Naive thymus-derived CD8-positive, alpha-beta T cell (primary cell): ENCODE results near the gene JAK1. TPM values are rescaled to one million over a fixed set of nuclear protein-coding genes. Genes with fewer than 3 reads are reported as not detected.

ENCODE experiments used
- ATAC-seq, 2 donors: fragments of 150-1000 bp; cut with Tn5 transposase in 1 of 2; sonication (Bioruptor Pico), chemical (Tn5 transposase) in 1 of 2; 1 replicate in 1 of 2; 2 replicates in 1 of 2; pipeline ENCODE4 v1.10.0; 2021; ENCODE audit warnings: mild to moderate bottlenecking in 2 of 2, moderate library complexity in 2 of 2
- POLR2A ChIA-PET: fragments of 350-600 bp; sonication (Branson Sonifier 250); formaldehyde crosslinking; loops from one replicate; lab custom pipeline; 2021; ENCODE audit warnings: antibody characterized with exemption; lab: Charles Lee
- DNase-seq, 10 donors: peaks; one replicate each; pipeline versions ENCODE4 v3.0.0 to v3.0.0-alpha.2; 2020 to 2022
- H3K27ac Mint-ChIP-seq, 10 donors: one replicate each; pipeline ENCODE4 v1.8.0; 2020 to 2022; ENCODE audit warnings: mild to moderate bottlenecking in 10 of 10, mixed read lengths in 10 of 10, moderate library complexity in 4 of 10, inconsistent platforms in 1 of 10
- H3K27me3 Mint-ChIP-seq, 5 donors: one replicate each; pipeline ENCODE4 v1.8.0; 2021 to 2022; ENCODE audit warnings: mixed read lengths in 5 of 5
- H3K36me3 Mint-ChIP-seq, 3 donors: one replicate each; pipeline ENCODE4 v1.8.0; 2020 to 2022; ENCODE audit warnings: mixed read lengths in 3 of 3, mild to moderate bottlenecking in 2 of 3, inconsistent platforms in 1 of 3
- H3K4me1 Mint-ChIP-seq, 4 donors: one replicate each; pipeline ENCODE4 v1.8.0; 2021 to 2022; ENCODE audit warnings: mixed read lengths in 4 of 4
- H3K4me3 Mint-ChIP-seq, 10 donors: one replicate each; pipeline ENCODE4 v1.8.0; 2020 to 2022; ENCODE audit warnings: mild to moderate bottlenecking in 10 of 10, mixed read lengths in 10 of 10, moderate library complexity in 6 of 10, inconsistent platforms in 1 of 10
- H3K9me3 Mint-ChIP-seq, 9 donors: one replicate each; pipeline ENCODE4 v1.8.0; 2020 to 2022; ENCODE audit warnings: mixed read lengths in 9 of 9, mild to moderate bottlenecking in 3 of 9, inconsistent platforms in 1 of 9, moderate library complexity in 1 of 9
- polyA plus RNA-seq, 3 donors: library from polyadenylated mRNA; unstranded; fragments of 300-500 nt; fragmentation: Illumina TruSeq; gene quantifications; one replicate each; pipeline ENCODE4 v1.2.3, GENCODE V29; 2021
- total RNA-seq, 8 experiments: library from RNA in 2 of 8; stranded (reverse) in 2 of 8; gene quantifications; one replicate each; pipeline ENCODE4 v1.2.3 and lab custom pipeline; 2021 to 2026

The JAK1 gene
- total and polyA plus RNA-seq, 5 experiments from 2014 or later = 162 to 361 (median 244) TPM

- H3K36me3 Mint-ChIP-seq = peaks cover 0 to 3% (median 0%) of the 10 kb centered on the region in 3 donors
- no peaks in the 10 kb centered on the region for H3K27me3 Mint-ChIP-seq
- ATAC-seq (no peak), DNase-seq (no peak)
- peak overlapping the region; percentile 12 to 88 (median 72) for H3K4me3 Mint-ChIP-seq
- H3K4me1 Mint-ChIP-seq = peaks cover 33 to 73% (median 58%) of the 10 kb centered on the region in 4 donors
- peak overlapping the region in 9 of 10 donors; percentile 7 to 86 (median 47) for H3K27ac Mint-ChIP-seq
- POLR2A ChIA-PET = interaction anchor here (1.0 kb wide), 1 partner anchor 11 kb away, joined by 3 read pairs; no protein-coding TSS in a partner anchor
- no peaks in the 10 kb centered on the region for H3K9me3 Mint-ChIP-seq
Observed at GRCh38 chr1:64959986-64960385, 6.4 kb downstream of the JAK1 start.

DNA sequence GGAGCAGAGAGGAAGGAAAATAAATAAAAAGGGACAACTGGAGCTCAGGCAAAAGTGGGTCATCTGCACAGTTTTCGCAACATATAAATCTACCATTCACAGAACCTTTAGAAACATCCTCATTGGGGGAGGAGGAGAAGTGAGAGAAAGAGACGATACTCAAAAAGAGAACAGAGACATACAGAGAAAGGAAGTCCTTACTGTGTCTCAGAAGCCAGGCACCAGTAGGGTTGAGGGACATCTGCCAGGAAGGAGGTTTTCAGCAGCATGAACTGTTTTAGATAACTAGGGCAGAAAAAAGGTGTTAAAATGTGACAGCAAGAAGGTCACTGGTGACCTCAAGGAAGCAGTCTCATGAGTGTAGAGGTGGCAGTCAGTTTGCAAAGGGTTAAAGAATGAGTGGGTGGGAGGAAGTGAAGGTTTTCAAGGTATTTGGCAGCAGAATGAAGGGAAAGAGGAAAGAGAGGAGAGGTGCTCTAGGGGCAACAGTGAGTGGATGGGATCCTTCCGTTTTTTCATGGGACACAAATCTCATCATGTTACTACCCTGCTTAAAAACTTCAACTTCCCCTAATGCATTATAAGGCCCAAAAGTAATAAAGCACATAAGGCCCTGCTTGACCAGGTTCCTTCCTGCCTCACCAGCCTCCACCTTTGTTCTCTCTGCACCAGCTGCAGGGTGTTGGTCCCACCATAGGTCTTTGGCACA is 9.5 kb downstream of the JAK1 start:
- ATAC-seq (peak; percentile 50 to 56), DNase-seq (peak in 1 of 10 donors; percentile 5)
- peaks cover 29 to 58% (median 51%) of the 10 kb centered on the region in 4 donors for H3K4me1 Mint-ChIP-seq
- no peaks in the 10 kb centered on the region for H3K9me3 Mint-ChIP-seq
- H3K27ac Mint-ChIP-seq = no peak overlapping the region
- POLR2A ChIA-PET = interaction anchor here (1.3 kb wide), 1 partner anchor 10 kb away, joined by 4 read pairs; the partner anchor contains the start of gene JAK1
- no peak overlapping the region for H3K4me3 Mint-ChIP-seq
- peaks cover 0 to 6% (median 0%) of the 10 kb centered on the region in 3 donors for H3K36me3 Mint-ChIP-seq
- H3K27me3 Mint-ChIP-seq = no peaks in the 10 kb centered on the region

DNA sequence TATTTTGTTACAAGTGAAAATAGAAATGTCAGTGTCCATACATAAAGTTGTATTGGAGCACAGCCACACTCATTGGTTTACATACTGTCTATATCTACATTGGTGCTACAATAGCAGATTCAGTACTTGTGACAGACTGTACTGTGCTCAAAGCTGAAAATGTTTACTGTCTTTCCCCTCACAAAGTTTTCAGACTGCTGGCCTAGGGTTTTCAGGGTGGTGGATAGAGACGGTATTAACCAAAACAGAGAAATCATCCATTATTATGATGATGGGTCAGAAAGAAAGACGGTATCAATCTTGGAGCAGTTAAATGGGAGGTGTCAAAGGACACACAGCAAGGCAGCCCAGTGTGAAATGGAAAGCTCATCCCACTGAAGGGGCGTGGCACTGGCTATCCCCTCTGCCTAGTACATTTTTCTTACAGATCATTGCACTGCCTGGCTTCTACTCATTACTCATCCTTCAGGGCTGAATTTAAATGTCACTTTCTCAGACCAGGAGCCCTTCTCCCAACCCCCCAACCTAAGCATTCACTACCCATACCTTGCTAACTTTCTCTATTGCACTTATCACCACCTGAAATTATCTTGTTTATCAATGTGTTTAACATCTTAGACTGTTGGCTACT is 10.2 kb downstream of the JAK1 start:
- no peak for DNase-seq
- Mint-ChIP-seq H3K4me3 (no peak overlapping the region), H3K4me1 (peaks cover 23 to 55% (median 50%) of the 10 kb centered on the region in 4 donors), H3K36me3 (peaks cover 0 to 3% (median 0%) of the 10 kb centered on the region in 3 donors), H3K9me3 (no peaks in the 10 kb centered on the region), H3K27me3 (no peaks in the 10 kb centered on the region), H3K27ac (no peak overlapping the region)
- no peak for ATAC-seq
- POLR2A ChIA-PET = interaction anchor here (0.6 to 4.3 kb wide), 3 partner anchors 10 to 68 kb away, joined by 4 to 20 read pairs (median 4); partner anchors contain the start of gene JAK1

DNA sequence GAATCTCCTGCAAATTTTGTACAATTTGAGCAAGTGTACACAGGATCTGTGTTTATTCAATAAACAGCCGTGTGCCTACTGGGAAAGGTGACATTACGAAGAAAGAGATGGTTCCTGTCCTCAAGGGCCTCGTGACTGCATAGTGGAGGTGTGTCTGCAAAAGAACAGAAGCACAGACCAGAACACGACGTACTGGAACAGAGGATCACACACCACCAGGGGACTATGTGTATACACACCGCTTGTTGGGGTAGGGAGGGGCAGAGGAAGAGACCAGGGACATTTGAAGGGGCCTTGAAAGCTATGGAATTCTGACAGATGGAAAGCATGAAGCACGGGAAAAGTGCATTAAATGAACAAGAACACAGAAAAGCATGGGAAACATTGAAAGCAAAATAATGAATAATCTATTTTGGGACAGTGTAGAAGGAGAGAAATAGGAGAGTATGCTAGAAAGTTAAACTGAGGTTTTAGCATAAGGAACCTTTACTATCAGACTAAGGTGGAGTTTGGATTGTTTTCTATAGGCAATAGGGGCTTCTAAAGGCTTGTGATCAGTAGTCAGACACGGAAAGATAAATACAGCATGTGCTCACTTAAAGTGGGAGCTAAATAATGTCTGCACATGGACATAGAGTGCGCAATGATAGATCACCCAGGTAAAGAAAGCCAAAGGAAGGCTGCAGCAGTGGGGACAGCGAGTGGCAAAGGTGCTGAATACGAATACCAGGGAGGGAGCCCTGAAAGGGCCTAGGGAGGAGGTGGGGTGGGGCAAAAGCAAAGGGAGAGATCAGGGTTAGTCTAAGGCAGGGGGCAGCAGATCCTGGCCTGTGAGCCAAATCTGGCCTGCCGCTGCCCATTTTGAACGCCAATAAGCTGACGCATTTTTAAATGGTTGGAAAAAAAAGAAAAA is 11.0 kb downstream of the JAK1 start:
- H3K27me3 Mint-ChIP-seq = no peaks in the 10 kb centered on the region
- DNase-seq = peak in 1 of 10 donors; percentile 36
- POLR2A ChIA-PET = interaction anchor here (0.6 to 4.3 kb wide), 2 partner anchors 11 to 69 kb away, joined by 4 to 20 read pairs; partner anchors contain the start of gene JAK1

DNA sequence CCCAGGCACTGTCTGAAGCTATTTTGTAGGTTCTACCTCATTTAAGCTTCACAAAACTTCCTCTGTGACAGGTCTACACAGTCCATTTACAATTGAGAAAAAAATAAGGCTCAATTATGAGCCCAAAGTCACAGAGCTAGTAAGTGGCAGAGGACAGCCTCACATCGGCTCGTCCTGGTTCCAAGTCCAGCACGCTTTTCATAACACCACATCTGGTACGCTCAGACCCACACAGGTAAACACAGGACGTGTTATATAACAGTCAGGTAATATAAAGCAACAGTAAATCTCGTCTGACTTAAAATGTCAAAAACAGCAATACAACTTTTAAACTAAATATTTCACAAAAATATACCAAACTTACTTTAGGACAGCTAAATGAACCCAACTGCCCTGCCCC is 13.1 kb downstream of the JAK1 start:
- H3K4me3 Mint-ChIP-seq = peak overlapping the region in 6 of 10 donors; percentile 11 to 67 (median 26)
- H3K9me3 Mint-ChIP-seq = no peaks in the 10 kb centered on the region
- no peak for ATAC-seq
- no peak for DNase-seq
- peaks cover 0 to 3% (median 0%) of the 10 kb centered on the region in 3 donors for H3K36me3 Mint-ChIP-seq
- peaks cover 28 to 56% (median 50%) of the 10 kb centered on the region in 4 donors for H3K4me1 Mint-ChIP-seq
- no peaks in the 10 kb centered on the region for H3K27me3 Mint-ChIP-seq
- POLR2A ChIA-PET = interaction anchor here (1.0 to 4.3 kb wide), 3 partner anchors 9 to 13 kb away, joined by 3 to 20 read pairs (median 4); partner anchors contain the start of gene JAK1
- peak overlapping the region in 7 of 10 donors; percentile 26 to 84 (median 40) for H3K27ac Mint-ChIP-seq

More for the DNA sequence above, 11.0 kb downstream of the JAK1 start:
- H3K9me3 Mint-ChIP-seq = no peaks in the 10 kb centered on the region
- H3K4me1 Mint-ChIP-seq = peaks cover 22 to 55% (median 50%) of the 10 kb centered on the region in 4 donors
- no peak overlapping the region for H3K27ac Mint-ChIP-seq
- H3K36me3 Mint-ChIP-seq = peaks cover 0 to 3% (median 0%) of the 10 kb centered on the region in 3 donors
- peak; percentile 36 to 74 for ATAC-seq
- H3K4me3 Mint-ChIP-seq = no peak overlapping the region

DNA sequence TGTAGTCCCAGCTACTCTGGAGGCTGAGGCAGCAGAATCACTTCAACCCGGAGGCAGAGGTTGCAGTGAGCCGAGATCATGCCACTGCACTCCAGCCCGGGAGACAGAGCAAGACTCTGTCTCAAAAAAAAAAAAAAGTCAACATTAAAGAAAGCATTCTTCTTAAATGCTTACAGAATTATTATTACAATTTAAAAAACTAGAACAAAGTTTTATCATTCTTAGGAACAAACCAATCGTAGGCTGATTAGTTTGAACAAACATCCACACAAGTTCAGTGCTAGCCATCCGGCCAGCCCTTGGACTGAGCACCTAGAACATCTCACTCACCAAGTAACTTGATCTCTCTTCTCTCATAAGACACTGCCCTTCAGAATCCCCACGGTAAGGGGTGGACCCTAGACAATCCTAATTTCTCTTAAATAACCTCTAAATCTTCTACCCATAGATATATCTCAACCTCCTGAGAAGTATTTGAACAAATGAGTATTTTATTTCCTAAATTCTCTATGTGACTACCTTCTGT is 16.0 kb downstream of the JAK1 start:
- Mint-ChIP-seq H3K4me3 (peak overlapping the region; percentile 34 to 74 (median 48)), H3K36me3 (peaks cover 0 to 6% (median 0%) of the 10 kb centered on the region in 3 donors)
- no peak for ATAC-seq

GRCh38 chr1:64948905-64949833 is 17.2 kb downstream of the JAK1 start:
- POLR2A ChIA-PET = interaction anchor here (0.5 to 2.1 kb wide), 3 partner anchors 11 to 20 kb away, joined by 3 to 7 read pairs (median 4); partner anchors contain the start of gene JAK1
- ATAC-seq (peak; percentile 55 to 77), DNase-seq (no peak)
- Mint-ChIP-seq H3K36me3 (peaks cover 0 to 12% (median 3%) of the 10 kb centered on the region in 3 donors), H3K4me1 (peaks cover 42 to 85% (median 84%) of the 10 kb centered on the region in 4 donors), H3K9me3 (no peaks in the 10 kb centered on the region), H3K27ac (peak overlapping the region in 8 of 10 donors; percentile 11 to 73 (median 28)), H3K27me3 (no peaks in the 10 kb centered on the region), H3K4me3 (peak overlapping the region in 9 of 10 donors; percentile 40 to 60 (median 45))

More for the DNA sequence above, 16.0 kb downstream of the JAK1 start:
- H3K27ac Mint-ChIP-seq = peak overlapping the region in 6 of 10 donors; percentile 1 to 89 (median 36)
- H3K27me3 Mint-ChIP-seq = no peaks in the 10 kb centered on the region
- DNase-seq = no peak
- no peaks in the 10 kb centered on the region for H3K9me3 Mint-ChIP-seq
- H3K4me1 Mint-ChIP-seq = peaks cover 38 to 78% (median 73%) of the 10 kb centered on the region in 4 donors
- POLR2A ChIA-PET = interaction anchor here (2.1 kb wide), 1 partner anchor 15 kb away, joined by 7 read pairs; the partner anchor contains the start of gene JAK1

DNA sequence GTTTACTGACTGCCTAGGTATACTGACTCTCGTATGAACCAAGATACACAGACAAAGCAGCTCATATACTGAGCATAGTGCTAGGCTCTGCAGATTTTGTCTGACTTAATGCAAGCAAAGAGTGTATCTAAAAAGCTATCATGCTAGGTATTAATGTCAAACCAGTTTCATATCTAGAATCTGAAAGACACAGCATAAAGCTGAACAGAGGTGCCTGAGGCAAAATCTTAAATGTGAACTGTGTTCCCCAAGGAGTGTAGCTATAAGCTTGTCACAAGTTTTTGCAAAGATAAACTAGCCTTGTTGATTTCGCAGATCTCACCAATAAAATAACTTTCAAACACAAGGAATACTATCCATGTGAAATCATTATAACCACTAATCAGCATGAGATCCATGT is 18.1 kb downstream of the JAK1 start:
- Mint-ChIP-seq H3K4me1 (peaks cover 41 to 91% (median 81%) of the 10 kb centered on the region in 4 donors), H3K36me3 (peaks cover 0 to 12% (median 3%) of the 10 kb centered on the region in 3 donors), H3K9me3 (no peaks in the 10 kb centered on the region), H3K27me3 (no peaks in the 10 kb centered on the region), H3K4me3 (peak overlapping the region in 5 of 10 donors; percentile 4 to 60 (median 44)), H3K27ac (peak overlapping the region in 2 of 10 donors; percentile 11 to 67)
- POLR2A ChIA-PET = interaction anchor here (2.1 kb wide), 1 partner anchor 18 kb away, joined by 7 read pairs; the partner anchor contains the start of gene JAK1
- no peak for DNase-seq
- ATAC-seq = no peak

- H3K36me3 Mint-ChIP-seq = peaks cover 0 to 10% (median 3%) of the 10 kb centered on the region in 3 donors
- POLR2A ChIA-PET = no interaction called here
- H3K27me3 Mint-ChIP-seq = no peaks in the 10 kb centered on the region
- peak overlapping the region in 7 of 10 donors; percentile 6 to 60 (median 45) for H3K4me3 Mint-ChIP-seq
- no peak for ATAC-seq
- H3K9me3 Mint-ChIP-seq = no peaks in the 10 kb centered on the region
- no peak for DNase-seq
- H3K4me1 Mint-ChIP-seq = peaks cover 40 to 89% (median 77%) of the 10 kb centered on the region in 4 donors
- H3K27ac Mint-ChIP-seq = peak overlapping the region in 7 of 10 donors; percentile 10 to 73 (median 34)
Observed at GRCh38 chr1:64946916-64947315, 19.4 kb downstream of the JAK1 start.

DNA sequence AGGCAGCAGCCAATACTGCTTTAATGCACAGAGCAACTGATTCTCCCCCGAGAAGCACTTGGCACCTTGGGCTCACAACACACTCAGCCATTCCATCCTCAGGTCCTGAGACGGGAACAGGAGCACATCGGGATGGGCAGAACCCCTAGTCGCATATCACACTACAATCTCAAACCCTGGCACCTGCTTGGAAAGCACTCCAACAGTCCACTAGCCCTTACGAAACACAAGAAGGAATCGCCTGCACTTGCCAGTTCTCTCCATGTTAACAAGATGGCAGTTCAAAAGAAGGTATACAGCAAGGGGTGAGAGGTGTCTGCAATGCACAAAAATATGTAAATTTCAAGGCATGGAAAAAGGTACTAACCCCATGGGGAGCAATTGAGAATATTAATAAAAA is 21.4 kb downstream of the JAK1 start:
- POLR2A ChIA-PET = no interaction called here
- ATAC-seq = no peak
- Mint-ChIP-seq H3K36me3 (peaks cover 0 to 11% (median 6%) of the 10 kb centered on the region in 3 donors), H3K27me3 (no peaks in the 10 kb centered on the region), H3K27ac (peak overlapping the region in 3 of 10 donors; percentile 34 to 63 (median 58)), H3K4me1 (peaks cover 39 to 89% (median 74%) of the 10 kb centered on the region in 4 donors), H3K4me3 (peak overlapping the region in 2 of 10 donors; percentile 24 to 52), H3K9me3 (no peaks in the 10 kb centered on the region)
- no peak for DNase-seq
